ENCODE results near the gene DOK5.

DOK5 gene

DNA sequence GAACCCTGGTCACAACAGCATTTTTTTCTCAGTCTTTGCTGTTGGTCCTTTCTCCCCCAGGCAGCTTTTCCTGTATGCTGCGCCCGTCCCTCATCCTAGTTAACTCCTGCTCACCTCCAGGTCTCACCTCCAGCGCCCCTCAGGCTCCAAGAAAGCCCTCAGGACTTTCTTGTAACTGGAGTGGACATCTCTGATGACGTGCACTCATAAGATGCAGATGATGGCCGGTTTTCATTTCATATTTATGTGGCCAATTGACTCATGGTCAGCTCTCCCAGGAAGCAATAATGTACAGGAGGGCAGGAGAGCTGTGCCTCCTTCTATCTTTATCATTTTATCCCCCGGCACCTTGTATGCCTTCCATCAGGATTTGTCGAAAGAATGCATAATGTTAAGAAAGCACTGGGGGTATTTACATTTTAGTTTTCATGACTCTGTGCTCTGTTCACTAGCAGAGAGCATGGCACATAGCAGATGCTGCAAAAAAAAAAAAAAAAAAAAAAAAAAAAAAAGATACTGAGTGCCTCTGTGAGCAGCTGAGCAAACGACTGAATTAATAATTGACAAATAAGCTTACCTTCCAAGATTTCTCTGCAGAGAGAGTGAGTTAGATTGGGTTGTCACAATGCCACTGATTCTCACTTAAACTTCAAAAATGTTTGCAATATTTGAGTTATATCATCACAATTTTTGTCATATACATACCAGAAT, 170.2 kb downstream of the DOK5 start:
- no peak for DNase-seq (ENCODE audit: low read depth)
- no peak for TF ChIP-seq CTCF (IDR thresholded peaks at IDR 0.05; ENCODE audit: low read length, missing control alignments)
- H3K4me3 ChIP-seq (replicated peaks; ENCODE audit: low read depth, low read length) = no peak overlapping the region

DNA sequence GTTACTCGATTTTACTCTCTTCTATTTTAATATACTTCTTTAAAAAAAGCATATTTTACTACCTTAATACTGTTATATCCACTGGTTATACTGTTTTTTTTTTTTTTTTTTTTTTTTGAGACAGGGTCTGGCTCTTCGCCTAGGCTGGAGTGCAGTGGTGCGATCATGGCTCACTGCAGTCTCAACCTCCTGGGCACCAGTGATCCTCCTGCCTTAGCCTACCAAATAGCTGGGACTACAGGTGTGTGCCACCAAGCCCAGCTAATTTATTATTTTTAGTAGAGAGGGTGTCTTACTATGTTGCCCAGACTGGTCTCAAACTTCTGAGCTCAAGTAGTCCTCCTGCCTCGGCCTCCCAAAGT, 170.7 kb downstream of the DOK5 start:
- TF ChIP-seq CTCF (IDR thresholded peaks at IDR 0.05; ENCODE audit: low read length, missing control alignments) = no peak
- no peak overlapping the region for H3K4me3 ChIP-seq (replicated peaks; ENCODE audit: low read depth, low read length)
- no peak for DNase-seq (ENCODE audit: low read depth)

DNA sequence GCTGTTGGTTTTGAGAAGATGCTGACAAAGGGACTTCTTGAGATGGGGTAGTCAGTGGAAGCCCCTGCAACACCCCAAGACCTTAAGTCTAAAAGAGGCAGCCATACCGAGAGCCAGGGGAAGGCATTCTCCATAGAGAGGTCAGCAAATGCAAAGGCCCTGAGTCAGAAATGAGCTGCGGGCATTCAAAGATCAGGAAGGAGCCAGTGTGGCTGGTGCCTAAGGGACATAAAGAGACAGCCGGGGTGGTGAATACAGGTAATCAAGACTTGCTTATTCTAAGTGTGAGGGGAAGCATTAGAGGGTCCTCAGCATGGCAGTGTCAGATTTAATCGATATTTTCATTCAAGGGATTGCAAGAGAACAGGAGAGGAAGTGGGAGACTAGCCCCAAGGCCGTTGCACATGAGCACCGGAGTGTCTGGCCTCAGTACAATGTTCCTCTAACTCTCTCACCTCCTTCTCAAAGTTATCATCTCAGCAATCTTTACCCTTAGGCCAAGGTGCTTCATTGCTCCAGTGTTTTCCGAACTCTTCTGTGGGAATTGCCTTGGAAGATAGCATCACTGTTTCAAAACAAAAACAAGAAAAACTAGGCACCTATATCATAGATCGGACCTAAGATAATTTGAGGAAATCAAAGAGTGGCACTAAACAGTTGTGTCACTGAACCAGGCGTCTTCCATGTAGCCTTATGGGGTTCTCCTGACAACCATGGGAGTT, 173.2 kb downstream of the DOK5 start:
- no peak for TF ChIP-seq CTCF (IDR thresholded peaks at IDR 0.05; ENCODE audit: low read length, missing control alignments)
- H3K4me3 ChIP-seq (replicated peaks; ENCODE audit: low read depth, low read length) = no peak overlapping the region
- DNase-seq (ENCODE audit: low read depth) = no peak

DNA sequence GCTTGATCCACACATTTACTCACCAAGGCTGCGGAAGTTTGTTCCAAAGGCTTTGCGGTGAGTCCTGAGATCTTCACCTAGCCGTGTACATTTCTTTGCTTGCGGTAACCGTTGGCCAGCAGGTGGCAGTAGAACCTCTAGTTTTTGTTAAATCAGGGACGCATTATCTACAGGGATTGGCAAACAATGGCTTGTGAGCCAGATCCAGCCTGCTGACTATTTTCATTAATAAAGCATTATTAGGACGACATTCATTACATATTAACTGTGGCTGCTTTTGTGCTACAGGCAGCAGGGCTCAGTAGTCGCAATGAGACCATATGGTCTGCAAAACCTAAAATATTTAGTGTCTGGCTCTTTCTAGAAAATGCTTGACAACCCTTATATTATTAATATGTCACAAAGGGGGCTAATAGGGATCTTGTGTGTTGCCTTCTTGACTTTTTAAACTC, 174.1 kb downstream of the DOK5 start:
- no peak overlapping the region for H3K4me3 ChIP-seq (replicated peaks; ENCODE audit: low read depth, low read length)
- TF ChIP-seq CTCF (IDR thresholded peaks at IDR 0.05; ENCODE audit: low read length, missing control alignments) = peak; percentile 87
- peak; percentile 86 for DNase-seq (ENCODE audit: low read depth)

- no peak for TF ChIP-seq CTCF (IDR thresholded peaks at IDR 0.05; ENCODE audit: low read length, missing control alignments)
- peak; percentile 8 for DNase-seq (ENCODE audit: low read depth)
- H3K4me3 ChIP-seq (replicated peaks; ENCODE audit: low read depth, low read length) = no peak overlapping the region
Observed at GRCh38 chr20:54650052-54650719, 174.8 kb downstream of the DOK5 start.

DNA sequence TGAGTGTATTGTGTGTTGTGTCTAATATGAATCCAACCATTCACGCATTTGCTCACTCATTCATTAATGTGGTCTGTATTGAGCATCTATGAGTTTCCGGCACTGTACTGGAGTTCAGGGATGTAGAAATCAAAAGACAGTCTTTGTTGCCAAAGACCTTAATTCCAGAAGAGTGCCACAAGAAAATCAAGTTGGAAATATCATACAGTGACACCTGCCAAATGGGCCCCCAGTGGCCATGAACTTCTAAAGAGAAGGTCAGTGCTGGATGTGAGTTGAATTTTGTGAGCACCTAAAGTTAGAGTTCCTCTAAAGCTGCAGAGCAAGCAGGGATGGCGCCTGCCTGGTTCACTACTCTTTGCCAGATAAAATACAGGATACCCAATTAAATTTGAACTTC, 175.9 kb downstream of the DOK5 start:
- TF ChIP-seq CTCF (IDR thresholded peaks at IDR 0.05; ENCODE audit: low read length, missing control alignments) = no peak
- no peak overlapping the region for H3K4me3 ChIP-seq (replicated peaks; ENCODE audit: low read depth, low read length)
- DNase-seq (ENCODE audit: low read depth) = no peak
